GM18499 (cell line): Measurements from ENCODE around the gene CACHD1.
"Not testable (repeated sequence)": the region's sequence is repeated elsewhere in the genome, so short reads cannot be mapped to it uniquely, and the experiment has no call there.

ENCODE experiments used
- ATAC-seq: cut with Tn5 transposase; IDR thresholded peaks from one replicate; pipeline ENCODE4 v1.9.1; 2021; ENCODE audit warnings: moderate number of reproducible peaks; ENCODE audit not compliant: insufficient read depth, unreplicated experiment

Gene CACHD1

GRCh38 chr1:64740687-64741086 is 270.8 kb downstream of the CACHD1 start:
- not testable (repeated sequence) for ATAC-seq
